ENCODE measurements around the gene KIFC1.

GRCh38 chr6:33392595-33392948, 949 bp downstream of the KIFC1 start:
- TF ChIP-seq POLR2AphosphoS5 (IDR thresholded peaks at IDR 0.05; ENCODE audit: borderline replicate concordance, low read depth, low read length), result no peak
- no peak for TF ChIP-seq EZH2 (IDR thresholded peaks at IDR 0.05)
